HEK293 (cell line): Measurements from ENCODE around the gene MYL9.

Experiments
- GLI2 ChIP-seq: fragments of 450-650 bp; formaldehyde crosslinking; IDR thresholded peaks from 2 replicates; pipeline ENCODE4; 2017; ENCODE audit warnings: missing biosample characterization, missing genetic modification characterization, low read depth, borderline replicate concordance
- GLIS2 ChIP-seq: fragments of 450-650 bp; formaldehyde crosslinking; IDR thresholded peaks from 2 replicates; pipeline ENCODE4 v1.5.1; 2016; ENCODE audit warnings: missing biosample characterization, missing genetic modification characterization
- HOXA7 ChIP-seq: sonication (generic); formaldehyde crosslinking; IDR thresholded peaks from 2 replicates; pipeline ENCODE4 v1.8.1; 2022; ENCODE audit warnings: missing genetic modification reagents, borderline replicate concordance
- HOXC10 ChIP-seq: sonication (generic); formaldehyde crosslinking; IDR thresholded peaks from 2 replicates; pipeline ENCODE4 v1.8.1; 2023; ENCODE audit warnings: mild to moderate bottlenecking, missing genetic modification reagents
- IKZF3 ChIP-seq: fragments of 450-650 bp; IDR thresholded peaks from 2 replicates; pipeline ENCODE4 v1.5.0; 2018; ENCODE audit warnings: missing biosample characterization, mild to moderate bottlenecking, missing genetic modification characterization, moderate library complexity
- KLF7 ChIP-seq: fragments of 450-650 bp; formaldehyde crosslinking; IDR thresholded peaks from 2 replicates; pipeline ENCODE4 v1.5.1; 2016; ENCODE audit warnings: missing biosample characterization, missing genetic modification characterization, borderline replicate concordance
- REPIN1 ChIP-seq: fragments of 450-650 bp; formaldehyde crosslinking; IDR thresholded peaks from 2 replicates; pipeline ENCODE4 v1.5.1; 2017; ENCODE audit warnings: missing biosample characterization, missing genetic modification characterization, low read depth
- YY1 ChIP-seq: fragments of 450-650 bp; formaldehyde crosslinking; IDR thresholded peaks from 2 replicates; pipeline ENCODE4 v1.5.1; 2018; ENCODE audit warnings: missing biosample characterization, missing genetic modification characterization
- ZBTB1 ChIP-seq: fragments of 450-650 bp; formaldehyde crosslinking; IDR thresholded peaks from 2 replicates; pipeline ENCODE4 v1.5.1; 2016; ENCODE audit warnings: missing biosample characterization, missing genetic modification characterization
- ZBTB17 ChIP-seq: fragments of 450-650 bp; formaldehyde crosslinking; IDR thresholded peaks from 2 replicates; pipeline ENCODE4 v1.5.1; 2016; ENCODE audit warnings: missing biosample characterization, missing genetic modification characterization
- ZEB2 ChIP-seq: fragments of 450-650 bp; formaldehyde crosslinking; IDR thresholded peaks from 2 replicates; pipeline ENCODE4 v1.5.1; 2016; ENCODE audit warnings: missing biosample characterization, missing genetic modification characterization
- ZNF169 ChIP-seq: fragments of 450-650 bp; formaldehyde crosslinking; IDR thresholded peaks from 2 replicates; pipeline ENCODE4 v1.5.1; 2016; ENCODE audit warnings: missing biosample characterization, missing genetic modification characterization
- ZNF600 ChIP-seq: fragments of 450-650 bp; formaldehyde crosslinking; IDR thresholded peaks from 2 replicates; pipeline ENCODE4 v1.5.1; 2016; ENCODE audit warnings: missing biosample characterization, missing genetic modification characterization
- ZNF621 ChIP-seq: fragments of 450-650 bp; formaldehyde crosslinking; IDR thresholded peaks from 2 replicates; pipeline ENCODE4 v1.5.1; 2017; ENCODE audit warnings: missing biosample characterization, missing genetic modification characterization
- ZNF747 ChIP-seq: fragments of 450-650 bp; formaldehyde crosslinking; IDR thresholded peaks from 2 replicates; pipeline ENCODE4 v1.5.1; 2016; ENCODE audit warnings: missing biosample characterization, missing genetic modification characterization
- ZNF837 ChIP-seq: fragments of 450-650 bp; formaldehyde crosslinking; IDR thresholded peaks from 2 replicates; pipeline ENCODE4 v1.5.1; 2016; ENCODE audit warnings: missing biosample characterization, missing genetic modification characterization
- ZSCAN23 ChIP-seq: fragments of 450-650 bp; formaldehyde crosslinking; IDR thresholded peaks from 2 replicates; pipeline ENCODE4 v1.5.1; 2016; ENCODE audit warnings: missing biosample characterization, missing genetic modification characterization
- TF ChIP-seq, protein P1 (sequence below): fragments of 450-650 bp; formaldehyde crosslinking; IDR thresholded peaks from 2 replicates; pipeline ENCODE4 v1.5.1; 2017; ENCODE audit warnings: missing biosample characterization, missing genetic modification characterization
- TF ChIP-seq, protein P2 (sequence below): fragments of 450-650 bp; formaldehyde crosslinking; IDR thresholded peaks from 2 replicates; pipeline ENCODE4 v1.5.1; 2016; ENCODE audit warnings: missing biosample characterization, missing genetic modification characterization
- TF ChIP-seq, protein P3 (sequence below): fragments of 450-650 bp; formaldehyde crosslinking; IDR thresholded peaks from 2 replicates; pipeline ENCODE4 v1.5.1; 2016; ENCODE audit warnings: missing biosample characterization, missing genetic modification characterization, borderline replicate concordance
- TF ChIP-seq, protein P4 (sequence below): fragments of 450-650 bp; formaldehyde crosslinking; IDR thresholded peaks from 2 replicates; pipeline ENCODE4 v1.5.1; 2017; ENCODE audit warnings: missing biosample characterization, missing genetic modification characterization
- TF ChIP-seq, protein P5 (sequence below): fragments of 450-650 bp; formaldehyde crosslinking; conservative IDR thresholded peaks from 2 replicates; pipeline ENCODE4 v1.5.1; 2016; ENCODE audit warnings: low read depth, missing biosample characterization, missing genetic modification characterization
- TF ChIP-seq, protein P6 (sequence below): fragments of 450-650 bp; formaldehyde crosslinking; IDR thresholded peaks from 2 replicates; pipeline ENCODE4 v1.5.1; 2016; ENCODE audit warnings: missing biosample characterization, missing genetic modification characterization

The MYL9 gene

DNA sequence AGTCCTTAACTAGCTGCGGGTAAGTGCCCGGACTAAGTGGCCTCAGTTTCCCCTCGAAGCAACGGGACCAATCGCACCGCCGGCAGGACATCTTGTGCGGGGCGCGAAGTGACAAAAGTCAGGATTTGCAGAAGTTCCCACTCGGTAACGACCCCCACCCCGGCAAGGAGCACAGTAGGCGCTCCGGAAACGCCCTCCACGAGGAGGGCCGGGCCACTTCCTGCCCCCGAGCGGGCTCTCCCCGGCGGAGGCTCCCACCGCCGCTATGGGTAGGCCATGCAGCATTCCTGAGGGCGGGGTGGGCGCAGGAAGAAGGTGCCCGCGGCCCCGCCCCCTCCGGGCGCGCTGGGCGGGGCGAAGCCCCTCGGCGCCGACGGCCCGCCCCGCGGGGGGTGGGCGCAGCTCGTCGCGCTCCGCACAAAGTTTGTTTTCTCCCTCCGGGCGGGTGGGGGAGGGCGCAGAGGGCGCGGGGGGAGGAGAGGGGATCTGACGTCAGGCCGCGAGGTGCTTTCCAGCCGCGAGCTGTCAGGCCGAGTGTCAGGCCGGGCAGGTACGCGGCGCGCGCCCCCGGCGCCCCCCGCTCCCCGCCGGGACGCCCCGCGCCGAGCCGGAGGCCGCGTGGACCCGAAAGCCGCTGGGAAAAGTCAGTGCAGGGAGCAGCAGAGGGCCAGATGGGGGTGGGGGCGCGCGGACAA is 31.9 kb downstream of the MYL9 start, which contains the start of gene TGIF2 (continued):
- TF ChIP-seq, protein P1, sequence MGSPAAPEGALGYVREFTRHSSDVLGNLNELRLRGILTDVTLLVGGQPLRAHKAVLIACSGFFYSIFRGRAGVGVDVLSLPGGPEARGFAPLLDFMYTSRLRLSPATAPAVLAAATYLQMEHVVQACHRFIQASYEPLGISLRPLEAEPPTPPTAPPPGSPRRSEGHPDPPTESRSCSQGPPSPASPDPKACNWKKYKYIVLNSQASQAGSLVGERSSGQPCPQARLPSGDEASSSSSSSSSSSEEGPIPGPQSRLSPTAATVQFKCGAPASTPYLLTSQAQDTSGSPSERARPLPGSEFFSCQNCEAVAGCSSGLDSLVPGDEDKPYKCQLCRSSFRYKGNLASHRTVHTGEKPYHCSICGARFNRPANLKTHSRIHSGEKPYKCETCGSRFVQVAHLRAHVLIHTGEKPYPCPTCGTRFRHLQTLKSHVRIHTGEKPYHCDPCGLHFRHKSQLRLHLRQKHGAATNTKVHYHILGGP (tag by site-specific recombination): no peak
- no peak for TF ChIP-seq REPIN1 (tag by site-specific recombination)
- TF ChIP-seq, protein P2, sequence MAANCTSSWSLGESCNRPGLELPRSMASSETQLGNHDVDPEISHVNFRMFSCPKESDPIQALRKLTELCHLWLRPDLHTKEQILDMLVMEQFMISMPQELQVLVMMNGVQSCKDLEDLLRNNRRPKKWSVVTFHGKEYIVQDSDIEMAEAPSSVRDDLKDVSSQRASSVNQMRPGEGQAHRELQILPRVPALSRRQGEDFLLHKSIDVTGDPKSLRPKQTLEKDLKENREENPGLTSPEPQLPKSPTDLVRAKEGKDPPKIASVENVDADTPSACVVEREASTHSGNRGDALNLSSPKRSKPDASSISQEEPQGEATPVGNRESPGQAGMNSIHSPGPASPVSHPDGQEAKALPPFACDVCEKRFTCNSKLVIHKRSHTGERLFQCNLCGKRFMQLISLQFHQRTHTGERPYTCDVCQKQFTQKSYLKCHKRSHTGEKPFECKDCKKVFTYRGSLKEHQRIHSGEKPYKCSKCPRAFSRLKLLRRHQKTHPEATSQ (tag by site-specific recombination): 0 out of 2 replicates have a peak, but pooled peaks have one; percentile 24
- TF ChIP-seq ZNF600 (tag by site-specific recombination): peak; percentile 51; the same call in 1 of the 2 replicates
- TF ChIP-seq, protein P3, sequence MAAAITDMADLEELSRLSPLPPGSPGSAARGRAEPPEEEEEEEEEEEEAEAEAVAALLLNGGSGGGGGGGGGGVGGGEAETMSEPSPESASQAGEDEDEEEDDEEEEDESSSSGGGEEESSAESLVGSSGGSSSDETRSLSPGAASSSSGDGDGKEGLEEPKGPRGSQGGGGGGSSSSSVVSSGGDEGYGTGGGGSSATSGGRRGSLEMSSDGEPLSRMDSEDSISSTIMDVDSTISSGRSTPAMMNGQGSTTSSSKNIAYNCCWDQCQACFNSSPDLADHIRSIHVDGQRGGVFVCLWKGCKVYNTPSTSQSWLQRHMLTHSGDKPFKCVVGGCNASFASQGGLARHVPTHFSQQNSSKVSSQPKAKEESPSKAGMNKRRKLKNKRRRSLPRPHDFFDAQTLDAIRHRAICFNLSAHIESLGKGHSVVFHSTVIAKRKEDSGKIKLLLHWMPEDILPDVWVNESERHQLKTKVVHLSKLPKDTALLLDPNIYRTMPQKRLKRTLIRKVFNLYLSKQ (tag by site-specific recombination): no peak
- TF ChIP-seq, protein P4, sequence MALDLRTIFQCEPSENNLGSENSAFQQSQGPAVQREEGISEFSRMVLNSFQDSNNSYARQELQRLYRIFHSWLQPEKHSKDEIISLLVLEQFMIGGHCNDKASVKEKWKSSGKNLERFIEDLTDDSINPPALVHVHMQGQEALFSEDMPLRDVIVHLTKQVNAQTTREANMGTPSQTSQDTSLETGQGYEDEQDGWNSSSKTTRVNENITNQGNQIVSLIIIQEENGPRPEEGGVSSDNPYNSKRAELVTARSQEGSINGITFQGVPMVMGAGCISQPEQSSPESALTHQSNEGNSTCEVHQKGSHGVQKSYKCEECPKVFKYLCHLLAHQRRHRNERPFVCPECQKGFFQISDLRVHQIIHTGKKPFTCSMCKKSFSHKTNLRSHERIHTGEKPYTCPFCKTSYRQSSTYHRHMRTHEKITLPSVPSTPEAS (tag by site-specific recombination): no peak
- no peak for TF ChIP-seq YY1 (tag by site-specific recombination)
- TF ChIP-seq GLIS2 (tag by site-specific recombination): peak; percentile 62
- TF ChIP-seq ZNF621 (tag by site-specific recombination): no peak
- TF ChIP-seq GLI2 (tag by site-specific recombination): no peak
- peak; percentile 79; the same call in 1 of the 2 replicates for TF ChIP-seq ZEB2 (tag by site-specific recombination)
- TF ChIP-seq ZNF747 (tag by site-specific recombination): no peak
- TF ChIP-seq ZBTB17: peak; percentile 19; the same call in 1 of the 2 replicates
- TF ChIP-seq ZSCAN23: peak; percentile 40; the same call in 1 of the 2 replicates
- no peak for TF ChIP-seq HOXC10 (CRISPR knock-in tag)
- peak; percentile 70 for TF ChIP-seq IKZF3 (tag by site-specific recombination)
- peak; percentile 44; the same call in 1 of the 2 replicates for TF ChIP-seq KLF7
- no peak for TF ChIP-seq ZBTB1
- no peak for TF ChIP-seq HOXA7 (CRISPR knock-in tag)
- TF ChIP-seq ZNF837 (tag by site-specific recombination): no peak
- TF ChIP-seq ZNF169 (tag by site-specific recombination): no peak
- TF ChIP-seq, protein P5, sequence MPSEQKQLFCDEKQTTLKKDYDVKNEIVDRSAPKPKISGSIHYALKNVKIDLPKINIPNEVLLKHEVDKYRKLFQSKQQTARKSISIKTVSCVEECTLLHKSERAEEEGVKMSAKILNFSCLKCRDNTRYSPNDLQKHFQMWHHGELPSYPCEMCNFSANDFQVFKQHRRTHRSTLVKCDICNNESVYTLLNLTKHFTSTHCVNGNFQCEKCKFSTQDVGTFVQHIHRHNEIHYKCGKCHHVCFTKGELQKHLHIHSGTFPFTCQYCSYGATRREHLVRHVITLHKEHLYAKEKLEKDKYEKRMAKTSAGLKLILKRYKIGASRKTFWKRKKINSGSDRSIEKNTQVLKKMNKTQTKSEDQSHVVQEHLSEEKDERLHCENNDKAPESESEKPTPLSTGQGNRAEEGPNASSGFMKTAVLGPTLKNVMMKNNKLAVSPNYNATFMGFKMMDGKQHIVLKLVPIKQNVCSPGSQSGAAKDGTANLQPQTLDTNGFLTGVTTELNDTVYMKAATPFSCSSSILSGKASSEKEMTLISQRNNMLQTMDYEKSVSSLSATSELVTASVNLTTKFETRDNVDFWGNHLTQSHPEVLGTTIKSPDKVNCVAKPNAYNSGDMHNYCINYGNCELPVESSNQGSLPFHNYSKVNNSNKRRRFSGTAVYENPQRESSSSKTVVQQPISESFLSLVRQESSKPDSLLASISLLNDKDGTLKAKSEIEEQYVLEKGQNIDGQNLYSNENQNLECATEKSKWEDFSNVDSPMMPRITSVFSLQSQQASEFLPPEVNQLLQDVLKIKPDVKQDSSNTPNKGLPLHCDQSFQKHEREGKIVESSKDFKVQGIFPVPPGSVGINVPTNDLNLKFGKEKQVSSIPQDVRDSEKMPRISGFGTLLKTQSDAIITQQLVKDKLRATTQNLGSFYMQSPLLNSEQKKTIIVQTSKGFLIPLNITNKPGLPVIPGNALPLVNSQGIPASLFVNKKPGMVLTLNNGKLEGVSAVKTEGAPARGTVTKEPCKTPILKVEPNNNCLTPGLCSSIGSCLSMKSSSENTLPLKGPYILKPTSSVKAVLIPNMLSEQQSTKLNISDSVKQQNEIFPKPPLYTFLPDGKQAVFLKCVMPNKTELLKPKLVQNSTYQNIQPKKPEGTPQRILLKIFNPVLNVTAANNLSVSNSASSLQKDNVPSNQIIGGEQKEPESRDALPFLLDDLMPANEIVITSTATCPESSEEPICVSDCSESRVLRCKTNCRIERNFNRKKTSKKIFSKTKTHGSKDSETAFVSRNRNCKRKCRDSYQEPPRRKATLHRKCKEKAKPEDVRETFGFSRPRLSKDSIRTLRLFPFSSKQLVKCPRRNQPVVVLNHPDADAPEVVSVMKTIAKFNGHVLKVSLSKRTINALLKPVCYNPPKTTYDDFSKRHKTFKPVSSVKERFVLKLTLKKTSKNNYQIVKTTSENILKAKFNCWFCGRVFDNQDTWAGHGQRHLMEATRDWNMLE (tag by site-specific recombination): peak; percentile 62
- TF ChIP-seq, protein P6, sequence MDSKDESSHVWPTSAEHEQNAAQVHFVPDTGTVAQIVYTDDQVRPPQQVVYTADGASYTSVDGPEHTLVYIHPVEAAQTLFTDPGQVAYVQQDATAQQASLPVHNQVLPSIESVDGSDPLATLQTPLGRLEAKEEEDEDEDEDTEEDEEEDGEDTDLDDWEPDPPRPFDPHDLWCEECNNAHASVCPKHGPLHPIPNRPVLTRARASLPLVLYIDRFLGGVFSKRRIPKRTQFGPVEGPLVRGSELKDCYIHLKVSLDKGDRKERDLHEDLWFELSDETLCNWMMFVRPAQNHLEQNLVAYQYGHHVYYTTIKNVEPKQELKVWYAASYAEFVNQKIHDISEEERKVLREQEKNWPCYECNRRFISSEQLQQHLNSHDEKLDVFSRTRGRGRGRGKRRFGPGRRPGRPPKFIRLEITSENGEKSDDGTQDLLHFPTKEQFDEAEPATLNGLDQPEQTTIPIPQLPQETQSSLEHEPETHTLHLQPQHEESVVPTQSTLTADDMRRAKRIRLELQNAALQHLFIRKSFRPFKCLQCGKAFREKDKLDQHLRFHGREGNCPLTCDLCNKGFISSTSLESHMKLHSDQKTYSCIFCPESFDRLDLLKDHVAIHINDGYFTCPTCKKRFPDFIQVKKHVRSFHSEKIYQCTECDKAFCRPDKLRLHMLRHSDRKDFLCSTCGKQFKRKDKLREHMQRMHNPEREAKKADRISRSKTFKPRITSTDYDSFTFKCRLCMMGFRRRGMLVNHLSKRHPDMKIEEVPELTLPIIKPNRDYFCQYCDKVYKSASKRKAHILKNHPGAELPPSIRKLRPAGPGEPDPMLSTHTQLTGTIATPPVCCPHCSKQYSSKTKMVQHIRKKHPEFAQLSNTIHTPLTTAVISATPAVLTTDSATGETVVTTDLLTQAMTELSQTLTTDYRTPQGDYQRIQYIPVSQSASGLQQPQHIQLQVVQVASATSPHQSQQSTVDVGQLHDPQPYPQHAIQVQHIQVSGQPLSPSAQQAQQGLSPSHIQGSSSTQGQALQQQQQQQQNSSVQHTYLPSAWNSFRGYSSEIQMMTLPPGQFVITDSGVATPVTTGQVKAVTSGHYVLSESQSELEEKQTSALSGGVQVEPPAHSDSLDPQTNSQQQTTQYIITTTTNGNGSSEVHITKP (tag by site-specific recombination): peak; percentile 75
